ENCODE data around the gene FOLR1.

Gene FOLR1

GRCh38 chr11:72241291-72241781, 49.4 kb downstream of the FOLR1 start:
- TF ChIP-seq REST (IDR thresholded peaks at IDR 0.05; ENCODE audit: insufficient replicate concordance, low read depth) = no peak
- TF ChIP-seq CTCF (IDR thresholded peaks at IDR 0.05; ENCODE audit: insufficient read depth, low read length) = no peak
- TF ChIP-seq SPI1 (IDR thresholded peaks at IDR 0.05; ENCODE audit: borderline replicate concordance, low read depth) = no peak
- Histone ChIP-seq H3K27me3 (ENCODE audit: insufficient read depth, poor library complexity, severe bottlenecking) (peaks cover 58% of the 10 kb centered on the region), H3K4me3 (replicated peaks; ENCODE audit: insufficient read depth, low read length) (no peak overlapping the region), H3K27ac (replicated peaks) (no peak overlapping the region)
- no peak for DNase-seq (ENCODE audit: low read depth in 1 of 2, low spot score in 1 of 2)

GRCh38 chr11:72242141-72242540, 50.2 kb downstream of the FOLR1 start:
- peaks cover 66% of the 10 kb centered on the region for H3K27me3 ChIP-seq (ENCODE audit: insufficient read depth, poor library complexity, severe bottlenecking)

More at GRCh38 chr11:72242141-72242540, 50.2 kb downstream of the FOLR1 start:
- no peak for TF ChIP-seq GABPA (IDR thresholded peaks at IDR 0.05; ENCODE audit: low read depth)
- TF ChIP-seq POLR2AphosphoS5 (IDR thresholded peaks at IDR 0.05; ENCODE audit: low read depth) = no peak
- TF ChIP-seq SPI1 (IDR thresholded peaks at IDR 0.05; ENCODE audit: borderline replicate concordance, low read depth) = no peak
- TF ChIP-seq CTCF (IDR thresholded peaks at IDR 0.05; ENCODE audit: insufficient read depth, low read length) = no peak
- TF ChIP-seq REST (IDR thresholded peaks at IDR 0.05; ENCODE audit: insufficient replicate concordance, low read depth) = no peak
- no peak overlapping the region for H3K27ac ChIP-seq (replicated peaks)
- no peak for DNase-seq (ENCODE audit: low read depth in 1 of 2, low spot score in 1 of 2)
- H3K4me3 ChIP-seq (replicated peaks; ENCODE audit: insufficient read depth, low read length) = no peak overlapping the region
